Transverse colon (tissue), 4 donors: Measurements from ENCODE around the gene ZBED1. TPM values are rescaled to one million over a fixed set of nuclear protein-coding genes. Genes with fewer than 3 reads are reported as not detected.

Experiments
- DNase-seq: peaks from one replicate; pipeline ENCODE4 v3.0.0-alpha.2; 2019
- H3K27ac ChIP-seq, 4 donors: fragments of 200-600 bp; sonication (generic); 2 replicates each; pipeline ENCODE4 v1.5.1; 2016 to 2018; ENCODE audit warnings: inconsistent platforms in 4 of 4
- H3K27me3 ChIP-seq: fragments of 200-600 bp; sonication (generic); 2 replicates; pipeline ENCODE4 v1.5.1; 2017; ENCODE audit warnings: inconsistent platforms
- H3K36me3 ChIP-seq, 4 donors: fragments of 200-600 bp; sonication (generic); 2 replicates each; pipeline ENCODE4 v1.5.1; 2017 to 2019; ENCODE audit warnings: inconsistent platforms in 4 of 4
- H3K4me1 ChIP-seq, 4 donors: fragments of 200-600 bp; sonication (generic); 2 replicates each; pipeline ENCODE4 v1.5.1; 2017 to 2020; ENCODE audit warnings: inconsistent platforms in 4 of 4
- H3K4me3 ChIP-seq, 4 donors: fragments of 200-600 bp; sonication (generic); 1 replicate in 1 of 4; 2 replicates in 3 of 4; pipeline versions ENCODE4 v1.5.1 to v1.6.1; 2017 to 2019; ENCODE audit warnings: inconsistent platforms in 4 of 4
- H3K9me3 ChIP-seq, 2 donors: fragments of 200-600 bp; sonication (generic); 2 replicates each; pipeline ENCODE4 v1.5.1; 2017 to 2019; ENCODE audit warnings: inconsistent platforms in 2 of 2
- EP300 ChIP-seq: sonication (generic); formaldehyde crosslinking; IDR thresholded peaks from one replicate; pipeline ENCODE4 v1.6.1; 2017; ENCODE audit warnings: antibody characterized with exemption, low read depth
- POLR2A ChIP-seq: fragments of 450-650 bp; IDR thresholded peaks from one replicate; pipeline ENCODE4 v1.6.1; 2016; ENCODE audit warnings: antibody characterized with exemption, mild to moderate bottlenecking, moderate library complexity
- POLR2AphosphoS5 ChIP-seq, 3 donors: sonication (generic); formaldehyde crosslinking; IDR thresholded peaks; one replicate each; pipeline ENCODE4 v1.6.1; 2016; ENCODE audit warnings: antibody characterized with exemption in 3 of 3
- WGBS, 2 donors: methylation state at CpG; one replicate each; pipeline ENCODE4 v1.1.5; 2018; ENCODE audit warnings: low coverage in 1 of 2; 5-methylcytosine and 5-hydroxymethylcytosine counted together
- in situ Hi-C, 4 donors: fragments of 200-750 bp; cut with MboI; loops; one replicate each; pipeline versions ENCODE4 v1.15.0 to v1.15.1; 2017; ENCODE audit warnings: low sequenced_read_pairs in 3 of 4, low pct_ligation_motif_present in 1 of 4, low pct_unique_long_range_greater_than_20kb in 1 of 4
- intact Hi-C: fragments of 100-400 bp; cut with DNase I; formaldehyde crosslinking; loops from one replicate; pipeline ENCODE4 v1.15.1; 2023; ENCODE audit warnings: low total_unique reads
- total RNA-seq, 4 donors: library from RNA; depleted of rRNA; stranded (reverse); fragments of >200 nt; gene quantifications; one replicate each; pipeline ENCODE4 v1.1.0, GENCODE V29; 2016
- TF ChIP-seq, protein P1 (sequence below), 5 experiments: fragments of 200-600 bp in 3 of 5; fragments of 450-650 bp in 2 of 5; sonication (generic) in 3 of 5; IDR thresholded peaks; 1 replicate in 2 of 5; 2 replicates in 3 of 5; pipeline ENCODE4 v1.5.1; 2016 to 2017; ENCODE audit warnings: antibody characterized with exemption in 5 of 5, inconsistent platforms in 3 of 5, mild to moderate bottlenecking in 2 of 5, moderate library complexity in 1 of 5

Gene ZBED1
- total RNA-seq, 4 donors from 2014 or later, result 44.0 to 94.3 (median 67.1) TPM

- 80 to 88% methylated on average over 1 to 8 of the region's 8 CpGs for WGBS, 2 donors
- DNase-seq, result no peak
- Histone ChIP-seq H3K27ac (no peak overlapping the region), H3K36me3 (no peaks in the 10 kb centered on the region), H3K4me3 (no peak overlapping the region), H3K9me3 (no peaks in the 10 kb centered on the region), H3K27me3 (no peaks in the 10 kb centered on the region), H3K4me1 (peaks cover 0 to 11% (median 7%) of the 10 kb centered on the region in 4 donors)
- intact Hi-C loops (no loop called here), in situ Hi-C loops (no loop called here)
- TF ChIP-seq POLR2AphosphoS5 (IDR thresholded peaks at IDR 0.05) (no peak), POLR2A (no peak), EP300 (no peak)
- TF ChIP-seq, protein P1, sequence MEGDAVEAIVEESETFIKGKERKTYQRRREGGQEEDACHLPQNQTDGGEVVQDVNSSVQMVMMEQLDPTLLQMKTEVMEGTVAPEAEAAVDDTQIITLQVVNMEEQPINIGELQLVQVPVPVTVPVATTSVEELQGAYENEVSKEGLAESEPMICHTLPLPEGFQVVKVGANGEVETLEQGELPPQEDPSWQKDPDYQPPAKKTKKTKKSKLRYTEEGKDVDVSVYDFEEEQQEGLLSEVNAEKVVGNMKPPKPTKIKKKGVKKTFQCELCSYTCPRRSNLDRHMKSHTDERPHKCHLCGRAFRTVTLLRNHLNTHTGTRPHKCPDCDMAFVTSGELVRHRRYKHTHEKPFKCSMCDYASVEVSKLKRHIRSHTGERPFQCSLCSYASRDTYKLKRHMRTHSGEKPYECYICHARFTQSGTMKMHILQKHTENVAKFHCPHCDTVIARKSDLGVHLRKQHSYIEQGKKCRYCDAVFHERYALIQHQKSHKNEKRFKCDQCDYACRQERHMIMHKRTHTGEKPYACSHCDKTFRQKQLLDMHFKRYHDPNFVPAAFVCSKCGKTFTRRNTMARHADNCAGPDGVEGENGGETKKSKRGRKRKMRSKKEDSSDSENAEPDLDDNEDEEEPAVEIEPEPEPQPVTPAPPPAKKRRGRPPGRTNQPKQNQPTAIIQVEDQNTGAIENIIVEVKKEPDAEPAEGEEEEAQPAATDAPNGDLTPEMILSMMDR (IDR thresholded peaks at IDR 0.05), result no peak
These were observed 11.7 kb upstream of the ZBED1 start for GRCh38 chrX:2512501-2512900.

DNA sequence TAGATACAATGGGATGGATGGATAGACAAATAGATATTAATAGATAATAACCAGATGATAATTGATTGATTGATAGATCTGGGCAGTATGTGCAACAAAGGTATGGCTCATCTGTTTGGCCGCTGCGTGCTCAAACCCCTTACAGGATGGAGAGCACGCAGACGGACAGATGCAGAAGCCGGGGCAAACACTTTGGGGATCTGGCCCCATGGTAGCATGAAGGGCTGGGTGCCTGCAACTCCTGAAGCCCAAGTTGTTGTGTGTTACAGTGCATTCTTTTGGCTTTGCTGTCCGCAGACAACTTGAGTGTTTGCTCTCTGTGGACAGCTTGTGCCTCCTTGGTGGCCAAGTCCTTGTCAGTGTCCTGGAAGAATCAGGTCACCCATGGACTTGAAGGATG, 10.6 kb upstream of the ZBED1 start:
- no peak overlapping the region for H3K4me3 ChIP-seq
- DNase-seq, result no peak
- peaks cover 0 to 11% (median 7%) of the 10 kb centered on the region in 4 donors for H3K4me1 ChIP-seq
- 96% methylated on average over 5 to 6 of the region's 6 CpGs for WGBS, 2 donors
- TF ChIP-seq POLR2A (no peak), POLR2AphosphoS5 (IDR thresholded peaks at IDR 0.05) (no peak), EP300 (no peak)
- TF ChIP-seq, protein P1 (IDR thresholded peaks at IDR 0.05), result no peak
- H3K36me3 ChIP-seq, result no peaks in the 10 kb centered on the region
- intact Hi-C loops, result no loop called here
- no peaks in the 10 kb centered on the region for H3K27me3 ChIP-seq
- in situ Hi-C loops, result no loop called here
- H3K27ac ChIP-seq, result no peak overlapping the region
- no peaks in the 10 kb centered on the region for H3K9me3 ChIP-seq

DNA sequence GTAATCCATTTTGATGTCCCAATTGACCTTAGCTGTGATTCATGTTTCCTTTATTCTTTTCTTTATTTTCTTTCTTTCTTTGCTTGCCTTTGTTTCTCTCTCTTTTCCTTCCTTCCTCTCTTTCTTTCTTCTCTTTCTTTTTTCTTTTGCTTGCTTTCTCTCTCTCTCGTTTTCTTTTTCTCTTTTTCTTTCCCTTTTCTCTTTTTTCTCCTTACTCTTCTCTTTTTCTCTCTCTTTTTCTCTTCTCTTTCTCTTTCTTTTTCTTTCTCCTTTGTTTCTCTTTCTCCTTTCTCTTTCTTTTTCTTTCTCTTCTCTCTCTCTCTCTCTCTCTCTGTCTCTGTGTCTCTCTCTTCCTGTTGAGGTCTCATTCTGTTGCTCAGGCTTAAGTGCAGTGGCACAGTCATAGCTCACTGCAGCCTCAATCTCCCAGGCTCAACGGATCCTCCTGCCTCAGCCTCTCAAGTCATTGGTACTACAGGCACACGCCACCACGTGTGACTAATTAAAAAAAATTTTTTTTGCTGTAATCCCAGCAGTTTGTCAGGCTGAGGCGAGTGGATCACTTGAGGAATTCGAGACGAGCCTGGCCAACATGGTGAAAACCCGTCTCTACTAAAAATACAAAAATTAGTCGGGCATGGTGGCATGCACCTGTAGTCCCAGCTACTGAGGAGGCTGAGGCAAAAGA, 8.0 kb upstream of the ZBED1 start:
- Histone ChIP-seq H3K27ac (no peak overlapping the region), H3K4me3 (no peak overlapping the region), H3K36me3 (no peaks in the 10 kb centered on the region), H3K9me3 (no peaks in the 10 kb centered on the region), H3K27me3 (no peaks in the 10 kb centered on the region), H3K4me1 (peaks cover 0 to 11% (median 7%) of the 10 kb centered on the region in 4 donors)
- intact Hi-C loops, result loop anchor here (10.0 kb wide), 1 partner anchor 1064 kb away; no protein-coding TSS in a partner anchor
- TF ChIP-seq EP300, result no peak
- TF ChIP-seq POLR2AphosphoS5 (IDR thresholded peaks at IDR 0.05), result no peak
- TF ChIP-seq, protein P1 (IDR thresholded peaks at IDR 0.05), result no peak
- no peak for TF ChIP-seq POLR2A
- in situ Hi-C loops, result no loop called here
- 61 to 72% methylated on average over 3 to 9 of the region's 9 CpGs for WGBS, 2 donors
- no peak for DNase-seq

DNA sequence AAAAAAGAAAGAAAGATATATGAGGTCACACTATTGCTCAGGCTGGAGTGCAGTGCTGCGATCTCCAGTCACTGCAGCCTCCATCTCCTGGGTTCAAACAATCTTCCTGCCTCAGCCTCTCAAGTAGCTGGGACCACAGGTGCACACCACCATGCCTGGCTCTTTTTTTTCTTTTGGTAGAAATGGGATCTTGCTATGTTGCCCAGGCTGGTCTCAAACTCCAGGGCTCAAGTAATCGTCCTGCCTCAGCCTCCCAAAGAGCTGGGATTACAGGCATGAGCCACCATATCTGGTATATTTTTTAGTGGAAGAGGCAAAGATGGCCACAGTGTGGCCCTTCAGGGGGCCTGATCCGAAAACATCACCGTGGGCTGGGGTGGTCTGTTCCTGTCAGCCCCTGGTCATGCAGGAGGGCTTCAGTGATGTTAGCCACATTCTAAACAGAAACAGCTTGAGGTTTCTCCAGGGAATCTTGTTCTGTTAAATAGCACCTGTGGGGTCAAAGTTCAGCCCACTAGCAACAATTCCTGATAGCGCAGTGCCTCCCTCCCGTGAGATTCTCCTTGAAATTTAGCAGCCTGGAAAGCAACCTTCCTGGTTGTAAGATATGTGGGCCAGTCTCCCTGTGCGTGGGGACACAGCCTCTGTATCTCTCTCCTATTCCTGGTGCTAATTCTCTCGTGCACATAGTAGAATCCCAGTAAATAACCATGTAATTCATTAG, 7.3 kb upstream of the ZBED1 start:
- WGBS, 2 donors, result 41 to 56% methylated on average over 3 to 8 of the region's 8 CpGs
- Histone ChIP-seq H3K27ac (no peak overlapping the region), H3K36me3 (no peaks in the 10 kb centered on the region), H3K4me3 (no peak overlapping the region), H3K4me1 (peaks cover 0 to 11% (median 7%) of the 10 kb centered on the region in 4 donors), H3K27me3 (no peaks in the 10 kb centered on the region), H3K9me3 (no peaks in the 10 kb centered on the region)
- intact Hi-C loops, result loop anchor here (10.0 kb wide), 1 partner anchor 1063 kb away; no protein-coding TSS in a partner anchor
- TF ChIP-seq POLR2A (no peak), POLR2AphosphoS5 (IDR thresholded peaks at IDR 0.05) (no peak), EP300 (no peak)
- TF ChIP-seq, protein P1 (IDR thresholded peaks at IDR 0.05), result no peak
- in situ Hi-C loops, result no loop called here
- peak; percentile 35 for DNase-seq
